Uterus (tissue), 2 donors: Measurements from ENCODE around the gene NKRF.

Source experiments
- POLR2A ChIP-seq, 2 donors: fragments of 450-650 bp; IDR thresholded peaks; one replicate each; pipeline ENCODE4 v1.6.1; 2016; ENCODE audit warnings: antibody characterized with exemption in 2 of 2, mild to moderate bottlenecking in 1 of 2, moderate library complexity in 1 of 2
- TF ChIP-seq, protein P1 (sequence below), 4 experiments: fragments of 200-600 bp in 2 of 4; fragments of 450-650 bp in 2 of 4; sonication (generic) in 2 of 4; IDR thresholded peaks; one replicate each; pipeline ENCODE4 v1.5.1; 2016 to 2019; ENCODE audit warnings: antibody characterized with exemption in 4 of 4, mild to moderate bottlenecking in 2 of 4, moderate library complexity in 1 of 4

DNA sequence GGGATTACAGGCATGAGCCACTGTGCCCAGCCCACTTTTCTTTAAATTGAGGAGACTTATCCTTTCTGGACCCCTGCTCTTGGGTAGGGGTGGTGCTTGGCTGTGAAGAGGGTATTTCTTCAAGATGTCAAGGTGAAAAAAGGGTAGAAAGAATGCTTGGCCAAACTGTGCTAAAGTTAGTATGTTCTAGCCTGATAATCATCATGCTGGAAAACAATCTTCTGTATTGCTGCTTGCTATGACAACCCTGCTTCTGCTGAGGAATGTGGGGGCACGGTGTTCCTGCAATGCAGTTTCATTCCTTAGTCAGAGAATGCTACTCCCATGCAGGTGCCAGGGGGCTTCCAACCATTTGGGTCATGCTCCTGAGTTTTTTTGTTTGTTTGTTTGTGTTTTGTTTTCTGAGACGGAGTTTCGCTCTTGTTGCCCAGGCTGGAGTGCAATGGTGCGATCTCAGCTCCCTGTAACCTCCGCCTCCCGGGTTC is 35.8 kb downstream of the NKRF start:
- TF ChIP-seq, protein P1, sequence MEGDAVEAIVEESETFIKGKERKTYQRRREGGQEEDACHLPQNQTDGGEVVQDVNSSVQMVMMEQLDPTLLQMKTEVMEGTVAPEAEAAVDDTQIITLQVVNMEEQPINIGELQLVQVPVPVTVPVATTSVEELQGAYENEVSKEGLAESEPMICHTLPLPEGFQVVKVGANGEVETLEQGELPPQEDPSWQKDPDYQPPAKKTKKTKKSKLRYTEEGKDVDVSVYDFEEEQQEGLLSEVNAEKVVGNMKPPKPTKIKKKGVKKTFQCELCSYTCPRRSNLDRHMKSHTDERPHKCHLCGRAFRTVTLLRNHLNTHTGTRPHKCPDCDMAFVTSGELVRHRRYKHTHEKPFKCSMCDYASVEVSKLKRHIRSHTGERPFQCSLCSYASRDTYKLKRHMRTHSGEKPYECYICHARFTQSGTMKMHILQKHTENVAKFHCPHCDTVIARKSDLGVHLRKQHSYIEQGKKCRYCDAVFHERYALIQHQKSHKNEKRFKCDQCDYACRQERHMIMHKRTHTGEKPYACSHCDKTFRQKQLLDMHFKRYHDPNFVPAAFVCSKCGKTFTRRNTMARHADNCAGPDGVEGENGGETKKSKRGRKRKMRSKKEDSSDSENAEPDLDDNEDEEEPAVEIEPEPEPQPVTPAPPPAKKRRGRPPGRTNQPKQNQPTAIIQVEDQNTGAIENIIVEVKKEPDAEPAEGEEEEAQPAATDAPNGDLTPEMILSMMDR (IDR thresholded peaks at IDR 0.05), result no peak
- TF ChIP-seq POLR2A (IDR thresholded peaks at IDR 0.05), result no peak
